Hepatocyte (in vitro differentiated cells): ENCODE measurements around the gene SIRT5.

Experiments
- CTCF ChIP-seq: fragments of 200-600 bp; sonication (generic); IDR thresholded peaks from 2 replicates; pipeline ENCODE4 v1.5.1; 2016; ENCODE audit warnings: antibody characterized with exemption, mild to moderate bottlenecking; ENCODE audit not compliant: poor library complexity
- EZH2 ChIP-seq: fragments of 200-600 bp; sonication (generic); IDR thresholded peaks from 2 replicates; pipeline ENCODE4 v1.6.1; 2016; ENCODE audit warnings: antibody characterized with exemption, mild to moderate bottlenecking, borderline replicate concordance

GRCh38 chr6:13561624-13562267 lies 12.7 kb upstream of the SIRT5 start:
- TF ChIP-seq CTCF (no peak), EZH2 (no peak)
